GM18907 (cell line): ENCODE measurements around the gene CEP128.

Experiments
- ATAC-seq: cut with Tn5 transposase; IDR thresholded peaks from one replicate; pipeline ENCODE4 v1.9.1; 2021; ENCODE audit warnings: mild to moderate bottlenecking, moderate library complexity; ENCODE audit not compliant: unreplicated experiment

The CEP128 gene

DNA sequence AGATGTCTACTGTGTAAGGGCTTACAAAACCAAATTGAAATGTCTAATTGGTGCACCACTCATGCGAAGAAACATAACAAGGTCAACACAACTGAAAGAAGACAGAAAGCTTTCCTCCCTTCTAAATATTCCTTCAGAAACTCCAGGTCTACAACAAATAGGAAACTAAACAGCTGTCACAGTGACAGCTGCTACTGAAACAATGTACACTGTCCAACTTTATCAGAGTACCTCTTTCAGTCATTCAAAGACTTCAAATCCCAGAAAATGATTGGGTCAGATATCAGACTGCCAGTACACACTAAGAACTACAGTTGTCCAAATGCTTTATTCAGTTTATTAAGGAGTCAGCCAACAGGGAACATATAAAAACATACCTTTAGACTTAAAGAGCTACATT, 35.2 kb downstream of the CEP128 start:
- no peak for ATAC-seq

DNA sequence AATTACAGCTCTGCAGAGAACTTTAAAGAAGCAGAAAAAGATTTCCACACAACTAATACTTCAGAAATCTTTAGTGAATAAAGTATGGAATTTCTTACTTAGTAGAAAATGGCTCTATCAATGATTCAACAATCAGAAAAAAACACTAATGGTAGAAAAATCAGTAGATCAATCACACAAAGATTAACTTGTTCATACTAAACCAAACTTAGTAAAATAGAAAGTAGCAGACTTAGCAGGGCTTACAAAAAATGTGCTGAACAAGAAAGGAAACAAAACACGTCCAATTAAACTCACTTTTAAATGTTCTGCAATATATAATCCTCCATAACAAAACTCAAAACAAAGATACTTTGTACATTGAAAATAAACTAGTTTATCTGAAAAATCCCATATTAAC, 38.9 kb downstream of the CEP128 start:
- no peak for ATAC-seq

DNA sequence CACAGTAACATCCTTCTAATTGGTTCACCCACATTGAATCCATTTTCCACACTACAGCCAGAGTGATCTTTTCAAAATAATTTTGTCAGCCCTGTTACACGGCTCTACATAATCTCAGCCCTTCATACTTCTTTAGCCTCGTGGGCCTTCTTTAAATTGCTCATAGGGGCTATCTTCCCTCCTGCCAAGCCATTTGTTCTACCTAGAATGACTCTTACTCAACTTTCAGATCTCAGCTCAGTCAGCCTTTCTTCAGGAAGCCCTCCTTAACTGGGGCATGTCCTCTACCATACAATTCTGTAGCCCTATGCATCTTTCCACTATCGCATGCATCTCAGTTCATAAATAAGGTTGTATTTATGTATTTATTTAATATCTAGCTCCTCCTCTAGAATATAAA, 39.7 kb downstream of the CEP128 start:
- no peak for ATAC-seq

DNA sequence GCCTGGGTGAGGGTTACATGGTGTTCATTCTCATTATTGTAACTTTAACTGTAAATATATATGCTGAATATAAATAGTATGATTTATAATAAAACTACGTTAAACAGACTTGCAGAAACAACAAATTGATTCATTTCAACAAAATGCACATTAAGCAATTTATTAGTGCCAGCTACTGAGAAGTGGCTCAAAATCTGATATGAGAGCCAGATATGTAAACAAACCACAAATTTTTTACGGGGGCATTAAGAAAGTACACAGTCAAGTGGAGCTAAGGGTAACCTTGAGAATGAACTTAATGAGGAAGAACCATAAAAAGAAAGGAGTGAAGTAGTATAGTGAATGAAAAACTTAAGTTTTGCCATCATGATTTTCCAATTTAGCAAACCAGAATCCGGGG, 40.3 kb downstream of the CEP128 start:
- ATAC-seq: no peak

DNA sequence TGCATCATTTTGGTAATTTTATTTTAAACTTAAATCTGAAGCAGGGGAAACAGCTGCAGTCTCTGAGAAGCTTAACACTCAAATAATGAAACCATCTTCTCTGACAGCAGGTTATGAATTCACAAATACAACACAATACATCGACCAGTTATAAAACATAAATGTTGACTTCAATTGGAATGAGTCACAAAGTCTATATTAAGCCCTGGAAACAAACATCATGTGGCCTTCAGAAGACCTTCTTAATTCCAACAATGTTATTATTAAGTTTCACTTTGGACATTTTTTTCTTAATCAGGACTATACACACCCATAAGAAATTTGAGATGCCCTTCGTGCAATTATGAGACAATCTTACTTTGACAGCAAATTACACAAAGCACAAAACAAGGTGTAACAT, 68.9 kb downstream of the CEP128 start:
- no peak for ATAC-seq

DNA sequence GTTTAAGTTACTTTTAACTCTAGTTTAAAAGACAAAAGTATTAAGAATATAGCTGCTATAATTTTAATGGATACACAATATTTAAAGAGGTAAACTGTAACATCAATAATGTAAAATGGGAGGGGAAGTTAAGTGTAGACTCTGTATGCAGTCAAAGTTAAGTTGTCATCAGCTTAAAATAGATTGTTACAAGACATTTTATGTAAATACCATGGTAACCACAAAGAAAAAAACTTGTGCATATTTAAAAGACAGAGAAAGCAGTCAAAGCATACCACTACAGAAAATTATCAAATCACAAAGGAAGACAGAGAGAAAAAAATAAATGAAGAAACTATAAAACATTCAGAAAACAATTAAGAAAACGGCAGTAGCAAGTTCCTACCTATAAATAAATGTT, 73.3 kb downstream of the CEP128 start:
- no peak for ATAC-seq

DNA sequence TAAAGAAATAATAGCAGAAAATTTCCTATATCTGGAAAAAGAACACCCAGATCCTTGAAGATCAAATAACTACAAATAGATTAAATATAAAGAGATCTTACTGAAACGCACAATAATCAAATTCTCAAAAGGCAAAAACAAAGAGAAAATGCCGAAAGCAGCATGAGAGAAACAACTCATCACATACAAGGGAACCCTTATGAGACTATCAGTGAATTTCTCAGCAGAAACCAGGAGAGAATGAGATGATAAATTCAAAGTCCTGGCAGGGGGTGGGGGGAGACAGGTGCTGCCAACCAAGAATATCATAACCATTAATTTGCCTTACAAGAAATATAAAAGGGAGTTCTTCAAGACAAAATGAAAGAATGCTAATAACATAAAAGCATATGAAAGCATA, 73.7 kb downstream of the CEP128 start:
- ATAC-seq: no peak

DNA sequence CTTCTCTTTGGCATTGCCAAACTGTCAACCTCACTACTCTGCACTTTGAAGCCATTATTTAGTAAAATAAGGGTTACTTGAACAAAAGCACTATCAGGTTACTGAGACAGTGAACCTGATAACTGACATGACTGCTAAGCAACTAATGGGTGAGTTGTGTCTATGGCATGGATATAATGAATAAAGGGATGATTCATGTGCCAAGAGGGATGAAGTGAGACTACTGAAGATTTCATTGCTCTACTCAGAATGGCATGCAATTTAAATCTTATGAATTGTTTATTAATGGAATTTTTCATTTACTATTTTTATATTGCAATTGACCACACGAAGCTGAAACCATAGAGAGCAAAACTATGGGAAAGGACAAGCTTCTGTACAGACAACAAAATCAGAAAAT, 74.4 kb downstream of the CEP128 start:
- no peak for ATAC-seq

DNA sequence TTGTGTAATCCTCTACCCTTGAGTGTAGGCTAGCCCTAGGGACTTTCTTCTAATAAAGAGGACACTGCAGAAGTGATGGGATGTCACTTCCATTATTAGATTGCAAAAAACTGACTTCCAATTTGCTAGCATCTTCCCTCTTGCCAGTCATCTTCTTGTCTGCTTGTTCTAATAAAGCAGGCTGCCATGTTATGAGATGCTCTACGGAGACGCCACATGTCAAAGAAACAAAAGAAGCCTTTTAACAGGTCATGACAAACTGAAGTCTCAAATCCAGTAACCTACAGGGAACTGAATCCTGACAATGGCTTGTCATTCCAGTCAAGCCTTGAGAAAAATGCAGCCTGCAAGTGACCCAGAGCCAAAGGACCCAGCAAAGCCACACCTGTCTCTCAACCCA, 76.0 kb downstream of the CEP128 start:
- no peak for ATAC-seq

DNA sequence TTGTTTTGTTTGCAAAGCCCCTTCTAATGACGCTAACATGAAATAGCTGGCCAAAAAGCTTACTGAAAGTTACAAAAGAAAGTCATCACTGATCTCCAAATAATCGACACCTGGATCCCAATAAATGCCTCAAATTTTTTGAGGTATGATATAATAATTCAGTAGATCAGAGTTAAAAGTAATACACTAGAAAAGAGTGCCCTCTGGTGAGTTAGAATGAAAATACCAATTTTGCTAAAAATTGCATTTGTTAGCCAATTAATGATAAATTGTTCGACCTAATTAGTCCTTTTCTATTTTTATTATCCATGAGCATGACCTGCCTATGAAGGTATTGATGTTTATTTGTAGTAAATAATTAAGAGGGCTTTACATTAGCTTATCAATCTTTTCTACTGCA, 78.6 kb downstream of the CEP128 start:
- no peak for ATAC-seq

DNA sequence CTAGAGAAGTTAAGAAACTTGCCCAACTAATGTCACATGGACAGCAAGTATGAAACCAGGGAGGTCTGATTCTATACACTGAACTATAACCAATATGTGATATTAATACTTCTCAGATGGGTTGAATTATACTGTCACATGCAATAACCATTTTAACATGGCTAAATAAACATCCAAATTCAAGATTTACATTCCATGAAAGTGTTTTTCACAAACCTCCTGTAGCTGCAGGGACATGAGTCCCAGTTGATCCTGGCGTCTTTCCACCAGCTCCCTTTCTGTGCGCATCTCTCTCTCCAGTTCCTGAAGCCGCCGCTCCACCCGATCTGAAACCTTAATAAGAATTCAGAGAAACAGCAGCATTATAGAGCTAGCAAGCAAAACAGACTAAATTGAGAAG, 79.0 kb downstream of the CEP128 start:
- ATAC-seq: no peak

DNA sequence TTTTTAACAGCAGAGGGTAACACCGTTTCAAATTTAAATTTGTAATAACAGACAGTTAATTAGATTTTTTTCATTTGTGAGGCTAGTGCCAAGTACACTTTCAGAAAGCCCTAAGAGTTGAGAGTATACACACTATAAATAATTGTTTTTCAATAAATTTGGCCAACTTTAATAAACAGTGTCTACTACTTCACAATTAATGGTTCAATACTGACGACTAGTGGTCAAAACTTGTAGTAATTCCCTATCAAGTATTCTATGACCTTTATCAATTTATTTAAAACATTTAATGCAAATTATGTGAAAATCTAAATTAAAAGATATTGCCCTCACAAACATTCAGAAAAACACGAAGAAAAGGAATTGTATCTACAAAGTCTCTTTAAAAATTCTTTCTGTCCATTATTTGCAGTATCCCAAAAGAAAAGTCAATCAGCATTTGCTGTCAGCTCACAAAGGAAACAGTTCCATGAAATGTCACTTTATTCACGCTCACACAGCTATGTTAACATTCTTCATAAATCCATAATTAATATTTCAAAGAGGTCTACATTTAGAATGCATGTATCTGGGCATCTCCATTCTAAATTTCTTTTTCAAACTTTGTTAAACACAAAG, 91.2 kb downstream of the CEP128 start:
- peak; percentile 66 for ATAC-seq

DNA sequence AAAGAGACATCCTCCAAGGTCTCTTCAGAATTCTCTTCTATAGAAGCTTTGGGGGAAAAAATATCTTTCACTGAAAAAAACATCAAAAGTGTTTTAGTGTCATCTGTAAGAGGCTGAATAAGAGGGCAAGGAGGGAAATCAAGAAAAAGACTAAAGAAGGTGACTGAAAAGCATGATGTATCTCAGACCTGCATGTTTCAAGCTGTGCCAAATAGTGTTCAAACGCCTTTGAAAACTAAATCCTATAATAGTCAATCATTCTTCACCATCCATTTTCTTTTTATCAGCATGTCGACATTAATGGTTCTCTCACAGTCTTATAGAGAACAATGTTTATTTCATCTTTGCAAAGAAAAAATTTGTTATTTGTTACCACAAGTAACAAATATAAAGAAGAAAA, 94.5 kb downstream of the CEP128 start:
- ATAC-seq: no peak

DNA sequence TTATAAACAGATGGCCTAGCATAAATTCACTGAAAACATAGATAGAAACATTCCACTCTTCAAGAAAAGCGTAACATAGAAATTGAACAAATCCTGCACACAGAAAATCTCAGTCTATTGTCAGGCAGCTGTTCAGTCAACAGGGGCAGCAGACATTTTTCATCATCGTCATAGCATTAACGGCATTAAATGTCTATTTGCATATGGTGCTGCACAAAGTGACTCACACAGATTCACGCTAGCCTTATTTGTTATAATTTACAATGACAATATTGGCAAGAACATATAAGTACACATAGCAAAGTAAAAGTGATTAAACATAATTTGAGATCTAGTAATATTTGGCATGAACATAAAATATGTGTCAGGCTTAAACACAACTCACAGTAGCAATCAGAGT, 95.7 kb downstream of the CEP128 start:
- no peak for ATAC-seq

DNA sequence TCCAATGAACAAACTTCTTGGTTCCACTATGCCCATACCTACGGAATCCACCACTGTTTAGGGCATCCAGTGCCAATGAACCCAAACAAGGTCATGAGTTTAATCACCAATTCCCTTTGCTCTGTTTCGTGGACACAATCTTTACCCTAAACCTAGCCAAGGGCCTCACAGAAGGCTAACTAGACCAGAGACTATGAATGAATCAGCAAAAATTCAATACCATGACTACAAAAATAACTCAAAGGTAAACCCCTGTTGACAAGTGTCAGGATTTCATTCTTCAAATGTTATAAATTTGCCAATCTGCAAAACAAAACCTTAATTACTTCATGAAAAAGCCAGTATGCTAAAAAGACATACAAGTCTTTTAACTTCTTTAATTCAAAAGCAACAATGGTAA, 96.7 kb downstream of the CEP128 start:
- no peak for ATAC-seq

DNA sequence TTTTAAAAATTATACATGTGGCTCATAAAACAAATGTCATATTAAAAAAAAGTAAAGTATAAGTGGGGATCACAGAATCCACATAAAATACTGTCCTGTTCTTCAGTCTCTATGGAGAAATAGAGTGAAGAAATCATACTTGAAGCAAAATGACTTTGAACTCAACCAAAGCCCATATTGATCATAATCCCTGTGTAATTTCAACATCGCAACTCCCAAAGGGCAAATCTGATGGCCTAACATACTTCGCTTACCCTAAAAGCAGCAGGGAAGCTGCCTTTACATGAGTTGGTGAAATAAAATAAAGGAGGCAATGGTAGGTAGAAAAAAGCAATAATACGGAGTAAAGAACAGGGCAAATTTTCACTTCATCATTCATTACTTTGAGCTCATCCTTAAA, 101.8 kb downstream of the CEP128 start:
- ATAC-seq: no peak

DNA sequence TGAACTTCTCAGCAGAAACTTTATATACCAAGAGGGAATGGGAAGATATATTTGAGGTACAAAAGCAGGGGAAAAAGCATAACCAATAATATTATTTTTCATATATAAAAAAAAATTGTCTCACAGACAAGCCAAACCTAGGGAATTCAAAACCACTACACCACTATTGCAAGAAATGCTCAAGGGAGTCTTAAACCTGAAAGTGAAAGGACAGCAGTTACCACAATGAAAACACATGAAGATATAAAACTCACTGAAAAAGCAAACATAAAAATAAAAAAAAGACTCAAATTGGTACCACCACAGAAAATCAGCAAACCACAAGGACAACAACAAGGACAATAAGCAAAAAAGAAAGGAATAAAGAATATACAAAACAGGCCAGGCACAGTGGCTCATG, 131.9 kb downstream of the CEP128 start:
- ATAC-seq: no peak

DNA sequence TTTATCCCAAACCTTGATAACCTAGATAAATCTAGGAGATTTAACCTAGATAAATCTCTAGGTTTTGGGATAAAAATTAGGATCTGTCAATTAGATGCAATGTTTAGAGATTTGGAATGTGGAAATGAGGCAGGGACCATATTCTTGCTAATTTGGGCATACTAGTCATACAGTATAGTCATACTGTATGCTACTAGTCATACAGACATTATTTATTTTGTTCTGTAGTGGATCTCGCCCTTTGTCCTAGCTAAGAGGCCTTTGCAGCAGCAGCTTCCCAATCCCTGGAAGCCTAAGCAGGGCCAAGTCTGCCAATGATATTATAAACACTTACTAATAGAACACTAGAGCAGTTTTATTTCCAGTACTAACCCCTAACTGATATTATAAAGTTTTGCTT, 136.4 kb downstream of the CEP128 start:
- ATAC-seq: no peak

DNA sequence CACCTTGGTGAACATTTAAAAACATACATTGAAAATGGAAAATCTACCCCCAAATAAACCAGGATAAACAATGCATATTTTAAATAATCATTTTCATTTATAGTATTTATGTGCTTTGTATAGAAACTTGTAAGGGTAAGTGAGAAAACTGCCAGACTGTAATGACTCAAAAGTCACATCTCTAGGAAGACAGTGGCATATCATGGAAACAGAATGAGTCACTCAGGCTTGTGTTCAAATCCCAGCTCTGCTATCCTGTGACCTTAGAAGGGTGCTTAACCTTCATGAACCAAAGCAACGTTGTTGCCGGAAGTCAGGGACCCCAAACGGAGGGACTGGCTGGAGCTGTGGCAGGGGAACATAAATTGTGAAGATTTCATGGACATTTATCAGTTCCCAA, 142.7 kb downstream of the CEP128 start:
- ATAC-seq: no peak

DNA sequence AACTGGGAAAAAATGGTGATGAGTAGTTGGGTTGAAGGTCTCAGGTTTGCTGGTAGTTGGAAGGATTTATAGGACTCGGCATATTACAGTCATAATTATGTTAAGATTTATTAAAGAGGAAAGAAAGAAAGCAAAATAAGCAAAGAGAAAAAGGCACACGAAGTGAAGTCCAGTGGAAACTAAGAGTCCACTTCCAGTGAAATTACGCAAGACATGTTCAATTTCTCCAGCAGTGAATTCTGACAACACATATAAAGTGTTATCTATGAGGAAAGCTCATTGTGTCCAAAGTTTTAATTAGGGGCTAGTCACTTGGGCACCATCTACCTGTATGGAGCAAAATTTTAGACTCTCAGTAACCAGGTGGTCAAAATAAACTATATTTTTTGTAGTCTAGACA, 143.3 kb downstream of the CEP128 start:
- ATAC-seq: no peak

DNA sequence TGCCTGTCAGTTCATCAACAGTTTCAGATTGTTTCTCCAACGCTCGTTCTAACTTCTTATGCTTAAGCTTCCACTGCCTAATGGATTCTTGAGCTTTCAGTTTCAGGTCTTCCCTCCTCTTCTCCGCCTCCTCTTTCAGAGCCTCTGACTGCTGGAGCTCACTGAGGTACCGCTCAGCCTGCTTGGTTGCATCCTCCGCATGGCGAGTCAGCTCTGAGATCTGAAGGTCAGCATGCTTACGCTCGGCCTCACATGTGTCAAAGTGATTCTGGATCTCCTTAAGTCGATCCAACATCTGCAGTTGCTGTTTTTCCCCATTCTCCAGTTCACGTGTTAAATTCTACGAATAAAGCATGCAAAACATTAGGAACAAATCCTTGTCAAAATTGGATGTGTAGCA, 148.8 kb downstream of the CEP128 start:
- no peak for ATAC-seq

DNA sequence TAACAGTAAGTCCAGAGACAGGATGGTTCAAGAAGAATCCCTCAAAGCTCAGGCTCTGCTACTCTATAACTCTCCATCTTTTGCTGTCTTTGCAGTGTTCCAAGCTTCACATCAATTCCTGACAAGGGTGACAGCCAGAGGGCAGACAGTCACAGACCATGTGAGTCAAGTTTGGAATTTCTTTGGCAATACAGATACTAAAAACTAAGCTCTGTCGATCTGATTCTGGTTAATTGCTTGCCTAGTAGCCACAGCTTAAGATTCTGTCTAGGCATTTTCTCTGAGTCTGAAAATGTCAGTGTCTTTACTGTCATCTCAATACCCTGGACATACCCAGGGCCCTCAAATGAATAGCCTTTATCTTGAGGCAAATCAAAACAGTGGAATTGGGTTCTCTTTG, 153.7 kb downstream of the CEP128 start:
- ATAC-seq: no peak

DNA sequence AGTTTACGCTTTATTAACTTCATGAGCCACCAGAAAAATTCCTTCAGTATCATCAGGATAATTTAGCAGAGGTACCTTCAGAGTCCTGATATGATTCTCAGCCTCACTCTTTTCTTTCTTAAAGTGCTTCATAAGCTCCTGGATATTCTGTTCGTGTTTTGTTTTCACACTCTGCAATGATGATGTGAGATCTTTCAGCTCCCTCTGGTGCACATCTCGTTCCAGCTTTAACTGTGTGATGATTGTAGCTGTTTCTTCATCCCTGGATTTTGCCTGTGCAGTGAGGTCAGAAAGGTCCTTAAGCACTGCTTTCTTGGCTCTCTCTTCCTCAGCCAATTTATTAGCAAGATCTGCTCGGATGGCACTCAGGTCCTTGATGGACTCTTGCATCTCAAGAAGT, 156.7 kb downstream of the CEP128 start:
- ATAC-seq: no peak

DNA sequence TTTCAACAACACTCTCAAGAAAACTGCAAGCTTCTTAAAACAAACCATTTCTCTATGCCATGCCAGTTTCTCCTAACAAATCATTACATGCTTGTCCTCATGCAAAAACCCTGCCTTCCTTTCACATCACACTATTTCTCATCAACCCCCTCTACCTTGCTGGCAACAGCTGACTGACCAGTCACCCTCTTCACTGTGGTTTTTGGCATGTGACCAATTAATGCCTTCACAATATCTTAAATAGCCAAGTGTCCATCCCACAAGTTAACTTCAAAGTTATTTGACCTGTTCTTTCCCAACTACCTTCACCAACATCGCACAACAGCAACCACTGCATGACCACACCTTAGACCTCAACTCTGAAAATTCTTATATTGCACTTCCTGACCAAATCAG, 159.6 kb downstream of the CEP128 start:
- no peak for ATAC-seq
